Activated T-cell treated with anti-CD3 and anti-CD28 coated beads, Interleukin-2, amount 50 U/mL, for 4 hours (primary cell): Measurements from ENCODE around the gene EPB41L5. TPM values are rescaled to one million over a fixed set of nuclear protein-coding genes. Genes with fewer than 3 reads are reported as not detected.
"Not testable (repeated sequence)": the region's sequence is repeated elsewhere in the genome, so short reads cannot be mapped to it uniquely, and the experiment has no call there.

Source experiments
- ATAC-seq, 2 donors: fragments of 200-7000 bp; cut with Tn5 transposase; one replicate each; pipeline ENCODE4 v1.10.0; 2021
- DNase-seq: peaks from one replicate; pipeline ENCODE4 v3.0.0-alpha.2; 2020
- H3K27me3 Mint-ChIP-seq: one replicate; pipeline ENCODE4 v1.8.0; 2021; ENCODE audit warnings: low read depth, mixed read lengths
- H3K36me3 Mint-ChIP-seq: one replicate; pipeline ENCODE4 v1.8.0; 2022; ENCODE audit warnings: mixed read lengths; ENCODE audit not compliant: insufficient read depth
- H3K4me1 Mint-ChIP-seq: one replicate; pipeline ENCODE4 v1.8.0; 2021; ENCODE audit warnings: low read depth, mixed read lengths
- H3K4me3 Mint-ChIP-seq: one replicate; pipeline ENCODE4 v1.8.0; 2021; ENCODE audit warnings: mild to moderate bottlenecking, moderate library complexity, mixed read lengths
- H3K9me3 Mint-ChIP-seq: one replicate; pipeline ENCODE4 v1.8.0; 2021; ENCODE audit warnings: mixed read lengths
- total RNA-seq, 3 donors: library from RNA; stranded (reverse); gene quantifications; one replicate each; pipeline ENCODE4 v1.2.1, GENCODE V29; 2021

The EPB41L5 gene
- total RNA-seq, 3 donors from 2014 or later: 2.7 to 3.1 (median 2.8) TPM

GRCh38 chr2:120132190-120132589, 119.3 kb downstream of the EPB41L5 start:
- ATAC-seq (no peak), DNase-seq (no peak)
- no peaks in the 10 kb centered on the region for H3K4me1 Mint-ChIP-seq
- peaks cover 36% of the 10 kb centered on the region for H3K36me3 Mint-ChIP-seq
- no peaks in the 10 kb centered on the region for H3K27me3 Mint-ChIP-seq
- H3K4me3 Mint-ChIP-seq: no peak overlapping the region
- peaks cover 10% of the 10 kb centered on the region for H3K9me3 Mint-ChIP-seq

- Mint-ChIP-seq H3K9me3 (peaks cover 10% of the 10 kb centered on the region), H3K4me3 (no peak overlapping the region), H3K4me1 (no peaks in the 10 kb centered on the region), H3K36me3 (peaks cover 36% of the 10 kb centered on the region), H3K27me3 (no peaks in the 10 kb centered on the region)
- DNase-seq: no peak
- ATAC-seq: no peak
Measured at GRCh38 chr2:120132691-120133090, 119.8 kb downstream of the EPB41L5 start.

- ATAC-seq (no peak), DNase-seq (no peak)
- Mint-ChIP-seq H3K9me3 (peaks cover 10% of the 10 kb centered on the region), H3K36me3 (peaks cover 36% of the 10 kb centered on the region), H3K27me3 (no peaks in the 10 kb centered on the region), H3K4me3 (no peak overlapping the region), H3K4me1 (no peaks in the 10 kb centered on the region)
Measured at GRCh38 chr2:120133572-120134244, 120.8 kb downstream of the EPB41L5 start.

GRCh38 chr2:120134263-120134662, 121.4 kb downstream of the EPB41L5 start:
- ATAC-seq: no peak

GRCh38 chr2:120135013-120135412, 122.1 kb downstream of the EPB41L5 start:
- not testable (repeated sequence) for DNase-seq, ATAC-seq, H3K4me1 Mint-ChIP-seq, H3K4me3 Mint-ChIP-seq, H3K27me3 Mint-ChIP-seq
- H3K36me3 Mint-ChIP-seq: peaks cover 37% of the 10 kb centered on the region
- H3K9me3 Mint-ChIP-seq: peaks cover 10% of the 10 kb centered on the region

More at GRCh38 chr2:120134263-120134662, 121.4 kb downstream of the EPB41L5 start:
- no peak for DNase-seq
- H3K36me3 Mint-ChIP-seq: peaks cover 36% of the 10 kb centered on the region
- H3K4me1 Mint-ChIP-seq: no peaks in the 10 kb centered on the region
- no peaks in the 10 kb centered on the region for H3K27me3 Mint-ChIP-seq
- no peak overlapping the region for H3K4me3 Mint-ChIP-seq
- H3K9me3 Mint-ChIP-seq: peaks cover 10% of the 10 kb centered on the region

GRCh38 chr2:120140866-120141265, 128.0 kb downstream of the EPB41L5 start:
- H3K36me3 Mint-ChIP-seq: peaks cover 2% of the 10 kb centered on the region
- no peaks in the 10 kb centered on the region for H3K27me3 Mint-ChIP-seq
- H3K9me3 Mint-ChIP-seq: no peaks in the 10 kb centered on the region
- no peak for DNase-seq
- ATAC-seq: no peak
- no peak overlapping the region for H3K4me3 Mint-ChIP-seq
- H3K4me1 Mint-ChIP-seq: no peaks in the 10 kb centered on the region

GRCh38 chr2:120141300-120142069, 128.6 kb downstream of the EPB41L5 start:
- H3K36me3 Mint-ChIP-seq: peaks cover 2% of the 10 kb centered on the region
- H3K4me3 Mint-ChIP-seq: no peak overlapping the region
- no peaks in the 10 kb centered on the region for H3K27me3 Mint-ChIP-seq
- DNase-seq: no peak
- H3K4me1 Mint-ChIP-seq: no peaks in the 10 kb centered on the region
- H3K9me3 Mint-ChIP-seq: no peaks in the 10 kb centered on the region
- ATAC-seq: no peak

- H3K27me3 Mint-ChIP-seq: no peaks in the 10 kb centered on the region
- H3K4me1 Mint-ChIP-seq: no peaks in the 10 kb centered on the region
- ATAC-seq (no peak), DNase-seq (no peak)
- no peak overlapping the region for H3K4me3 Mint-ChIP-seq
- H3K36me3 Mint-ChIP-seq: peaks cover 2% of the 10 kb centered on the region
- H3K9me3 Mint-ChIP-seq: no peaks in the 10 kb centered on the region
Measured at GRCh38 chr2:120142528-120143219, 129.8 kb downstream of the EPB41L5 start.

- no peak for ATAC-seq
Measured at GRCh38 chr2:120148229-120148628, 135.4 kb downstream of the EPB41L5 start.

GRCh38 chr2:120148669-120149068, 135.8 kb downstream of the EPB41L5 start:
- peaks cover 15% of the 10 kb centered on the region for H3K9me3 Mint-ChIP-seq
- H3K4me3 Mint-ChIP-seq: no peak overlapping the region
- ATAC-seq (no peak), DNase-seq (no peak)
- peaks cover 18% of the 10 kb centered on the region for H3K36me3 Mint-ChIP-seq
- no peaks in the 10 kb centered on the region for H3K4me1 Mint-ChIP-seq
- H3K27me3 Mint-ChIP-seq: no peaks in the 10 kb centered on the region

More at GRCh38 chr2:120148229-120148628, 135.4 kb downstream of the EPB41L5 start:
- Mint-ChIP-seq H3K9me3 (peaks cover 15% of the 10 kb centered on the region), H3K36me3 (peaks cover 15% of the 10 kb centered on the region), H3K27me3 (no peaks in the 10 kb centered on the region), H3K4me3 (no peak overlapping the region), H3K4me1 (no peaks in the 10 kb centered on the region)
- DNase-seq: no peak

- no peak for ATAC-seq
- Mint-ChIP-seq H3K9me3 (peaks cover 15% of the 10 kb centered on the region), H3K4me3 (no peak overlapping the region), H3K27me3 (no peaks in the 10 kb centered on the region), H3K4me1 (no peaks in the 10 kb centered on the region), H3K36me3 (peaks cover 20% of the 10 kb centered on the region)
- DNase-seq: no peak
Measured at GRCh38 chr2:120149406-120149805, 136.5 kb downstream of the EPB41L5 start.

GRCh38 chr2:120150040-120150482, 137.2 kb downstream of the EPB41L5 start:
- no peaks in the 10 kb centered on the region for H3K4me1 Mint-ChIP-seq
- H3K36me3 Mint-ChIP-seq: peaks cover 21% of the 10 kb centered on the region
- H3K27me3 Mint-ChIP-seq: no peaks in the 10 kb centered on the region
- peaks cover 15% of the 10 kb centered on the region for H3K9me3 Mint-ChIP-seq
- ATAC-seq: no peak
- no peak for DNase-seq
- H3K4me3 Mint-ChIP-seq: no peak overlapping the region

GRCh38 chr2:120155308-120155707, 142.4 kb downstream of the EPB41L5 start:
- DNase-seq: no peak
- Mint-ChIP-seq H3K4me3 (no peak overlapping the region), H3K36me3 (peaks cover 25% of the 10 kb centered on the region), H3K4me1 (no peaks in the 10 kb centered on the region), H3K9me3 (peaks cover 6% of the 10 kb centered on the region), H3K27me3 (no peaks in the 10 kb centered on the region)
- ATAC-seq: no peak

- ATAC-seq, DNase-seq, H3K4me3 Mint-ChIP-seq, H3K9me3 Mint-ChIP-seq, H3K4me1 Mint-ChIP-seq, H3K27me3 Mint-ChIP-seq: not testable (repeated sequence)
- peaks cover 17% of the 10 kb centered on the region for H3K36me3 Mint-ChIP-seq
Measured at GRCh38 chr2:120158658-120159057, 145.8 kb downstream of the EPB41L5 start.
